SK-N-SH (cell line): Measurements from ENCODE around the gene FAM168A. TPM values are rescaled to one million over a fixed set of nuclear protein-coding genes. Genes with fewer than 3 reads are reported as not detected.

Experiments used
- CTCF ChIA-PET: fragments of 300-600, 350-600 bp; formaldehyde crosslinking; extraction: SDS; loops from one replicate; lab custom pipeline; 2021; lab: Yijun Ruan, JAX
- POLR2A ChIA-PET: fragments of 350-600 bp; sonication (Branson Sonifier 250); formaldehyde crosslinking; extraction: SDS; loops from one replicate; lab custom pipeline; 2020; ENCODE audit warnings: antibody characterized with exemption, inconsistent platforms; lab: Yijun Ruan, JAX
- DNase-seq: peaks from one replicate; pipeline ENCODE4 v3.0.0; 2012
- H2AFZ ChIP-seq: fragments of 200-600 bp; sonication (generic); 2 replicates; pipeline ENCODE4 v1.8.1; 2016; ENCODE audit warnings: antibody characterized with exemption, mild to moderate bottlenecking, low read depth
- H3F3A ChIP-seq: fragments of 200-600 bp; sonication (generic); replicated peaks from 2 replicates; pipeline ENCODE3; 2016; ENCODE audit warnings: antibody characterized with exemption, mild to moderate bottlenecking; ENCODE audit not compliant: insufficient read depth
- H3K27ac ChIP-seq, 2 experiments: fragments of 200-500 bp in 1 of 2; fragments of 200-600 bp in 1 of 2; sonication (Bioruptor generic) in 1 of 2; sonication (generic), shearing (Covaris generic) in 1 of 2; 2 replicates each; pipeline versions ENCODE4 v1.5.1 to v1.6.1; 2014 to 2016; ENCODE audit warnings: low read depth in 2 of 2, inconsistent platforms in 1 of 2, low read length in 1 of 2, mild to moderate bottlenecking in 1 of 2, mixed read lengths in 1 of 2
- H3K27me3 ChIP-seq: fragments of 200-600 bp; sonication (generic), shearing (Covaris generic); 2 replicates; pipeline ENCODE4 v1.6.1; 2016; ENCODE audit warnings: mixed run types; ENCODE audit not compliant: insufficient read depth
- H3K36me3 ChIP-seq, 2 experiments: fragments of 200-500 bp in 1 of 2; fragments of 200-600 bp in 1 of 2; sonication (Bioruptor generic) in 1 of 2; sonication (generic) in 1 of 2; replicated peaks in 1 of 2; 2 replicates each; pipeline versions ENCODE3 to v1.5.1; 2014 to 2016; ENCODE audit warnings: low read length in 1 of 2, mild to moderate bottlenecking in 1 of 2; ENCODE audit not compliant: insufficient read depth in 2 of 2, control insufficient read depth in 1 of 2
- H3K4me1 ChIP-seq, 2 experiments: fragments of 200-500 bp in 1 of 2; fragments of 200-600 bp in 1 of 2; sonication (Bioruptor generic) in 1 of 2; sonication (generic), shearing (Covaris generic) in 1 of 2; 2 replicates each; pipeline versions ENCODE4 v1.5.1 to v1.6.1; 2014 to 2016; ENCODE audit warnings: low read depth in 1 of 2, low read length in 1 of 2, mixed run types in 1 of 2; ENCODE audit not compliant: insufficient read depth in 2 of 2, control insufficient read depth in 1 of 2
- H3K4me2 ChIP-seq: fragments of 200-600 bp; sonication (generic), shearing (Covaris generic); 2 replicates; pipeline ENCODE4 v1.6.1; 2017; ENCODE audit warnings: mixed run types
- H3K4me3 ChIP-seq, 2 experiments: fragments of 200-500 bp in 1 of 2; fragments of 200-600 bp in 1 of 2; sonication (Bioruptor generic) in 1 of 2; sonication (generic), shearing (Covaris generic) in 1 of 2; 2 replicates each; pipeline versions ENCODE4 v1.5.1 to v1.8.1; 2014 to 2016; ENCODE audit warnings: low read depth in 2 of 2, inconsistent platforms in 1 of 2, low read length in 1 of 2, mild to moderate bottlenecking in 1 of 2, mixed read lengths in 1 of 2, moderate library complexity in 1 of 2
- H3K79me2 ChIP-seq: fragments of 200-600 bp; sonication (generic); 2 replicates; pipeline ENCODE4 v1.8.1; 2017; ENCODE audit warnings: mild to moderate bottlenecking; ENCODE audit not compliant: insufficient read depth
- H3K9ac ChIP-seq: fragments of 200-600 bp; sonication (generic); 2 replicates; pipeline ENCODE4 v1.6.1; 2017; ENCODE audit warnings: mixed run types
- H3K9me2 ChIP-seq: fragments of 200-600 bp; sonication (generic); 2 replicates; pipeline ENCODE4 v1.6.1; 2017; ENCODE audit warnings: mixed run types
- H3K9me3 ChIP-seq: fragments of 200-600 bp; sonication (generic); 2 replicates; pipeline ENCODE4 v1.6.1; 2017; ENCODE audit warnings: mixed run types, mild to moderate bottlenecking, moderate library complexity
- H4K20me1 ChIP-seq: fragments of 200-600 bp; sonication (generic); 2 replicates; pipeline ENCODE4 v1.6.1; 2017; ENCODE audit warnings: mild to moderate bottlenecking, mixed run types; ENCODE audit not compliant: insufficient read depth
- CHD2 ChIP-seq: fragments of 150-350 bp; IDR thresholded peaks from 2 replicates; pipeline ENCODE4 v1.6.1; 2018; ENCODE audit warnings: low read length; ENCODE audit not compliant: partially characterized antibody
- CTCF ChIP-seq: fragments of 200-600 bp; sonication (generic); IDR thresholded peaks from 2 replicates; pipeline ENCODE4 v1.6.1; 2017; ENCODE audit warnings: antibody characterized with exemption, mild to moderate bottlenecking, moderate library complexity
- ELF1 ChIP-seq: IDR thresholded peaks from 2 replicates; pipeline ENCODE4 v1.4.0; 2012
- FOSL2 ChIP-seq: IDR thresholded peaks from 2 replicates; pipeline ENCODE4 v1.4.0; 2012; ENCODE audit warnings: low read depth, mild to moderate bottlenecking, moderate library complexity, borderline replicate concordance
- FOXJ3 ChIP-seq: sonication (generic); formaldehyde crosslinking; IDR thresholded peaks from 2 replicates; pipeline ENCODE4 v1.5.1; 2020; ENCODE audit warnings: mild to moderate bottlenecking, missing genetic modification reagents
- FOXM1 ChIP-seq: IDR thresholded peaks from 2 replicates; pipeline ENCODE4 v1.4.0; 2012; ENCODE audit warnings: low read depth, mild to moderate bottlenecking
- GABPA ChIP-seq: IDR thresholded peaks from 2 replicates; pipeline ENCODE4 v1.4.0; 2012; ENCODE audit warnings: low read depth, mild to moderate bottlenecking
- JUND ChIP-seq: IDR thresholded peaks from 2 replicates; pipeline ENCODE4 v1.4.0; 2012
- NRF1 ChIP-seq: IDR thresholded peaks from 2 replicates; pipeline ENCODE4 v1.6.1; 2012; ENCODE audit warnings: low read depth, mild to moderate bottlenecking, low read length
- PBX3 ChIP-seq: IDR thresholded peaks from 2 replicates; pipeline ENCODE4; 2012
- RFX5 ChIP-seq: IDR thresholded peaks from 2 replicates; pipeline ENCODE4 v1.6.1; 2012; ENCODE audit warnings: mild to moderate bottlenecking, improper control_type of control experiment, low read length
- SMC3 ChIP-seq: IDR thresholded peaks from 2 replicates; pipeline ENCODE4 v1.6.1; 2012; ENCODE audit warnings: low read depth, low read length, improper control_type of control experiment
- TCF12 ChIP-seq: IDR thresholded peaks from 2 replicates; pipeline ENCODE4 v1.4.0; 2012
- USF1 ChIP-seq: IDR thresholded peaks from 2 replicates; pipeline ENCODE4 v1.4.0; 2012; ENCODE audit warnings: low read depth, borderline replicate concordance
- ZBTB33 ChIP-seq: IDR thresholded peaks from 2 replicates; pipeline ENCODE4 v1.4.0; 2012; ENCODE audit warnings: low read depth, borderline replicate concordance
- WGBS: methylation state at CpG from one replicate; pipeline ENCODE4 v1.1.6; 2017; ENCODE audit warnings: low lambda C conversion rate; 5-methylcytosine and 5-hydroxymethylcytosine counted together
- polyA plus RNA-seq, 3 experiments: library from polyadenylated mRNA; depleted of rRNA; stranded (reverse); fragments of >200 nt; gene quantifications; 2 replicates each; pipeline ENCODE4 v1.2.3, GENCODE V29; 2012

FAM168A gene
- polyA plus RNA-seq, 1 of the 3 experiments (the other 2 are of a cell fraction) = 17.8 TPM

GRCh38 chr11:73453562-73453961, 144.3 kb downstream of the FAM168A start:
- ChIA-PET CTCF (interaction anchor here (1.1 to 1.5 kb wide), 3 partner anchors 12 to 103 kb away, joined by 3 to 5 read pairs (median 3); no protein-coding TSS in a partner anchor), POLR2A (no interaction called here)
- DNase-seq = no peak

More at GRCh38 chr11:73453562-73453961, 144.3 kb downstream of the FAM168A start:
- H3K9me2 ChIP-seq = no peaks in the 10 kb centered on the region
- H3K36me3 ChIP-seq = peaks cover 0 to 4% of the 10 kb centered on the region in 2 experiments
- 73% methylated on average over 4 of the region's 4 CpGs for WGBS
- H3F3A ChIP-seq = no peaks in the 10 kb centered on the region
- no peaks in the 10 kb centered on the region for H4K20me1 ChIP-seq
- H3K4me1 ChIP-seq = no peaks in the 10 kb centered on the region
- no peaks in the 10 kb centered on the region for H3K79me2 ChIP-seq
- no peak overlapping the region for H3K27ac ChIP-seq
- H3K4me2 ChIP-seq = no peak overlapping the region
- H3K27me3 ChIP-seq = no peaks in the 10 kb centered on the region
- TF ChIP-seq GABPA (no peak), ELF1 (no peak), SMC3 (no peak), TCF12 (no peak), RFX5 (no peak), FOXJ3 (CRISPR knock-in tag) (no peak), CHD2 (no peak), USF1 (no peak), FOSL2 (no peak), PBX3 (no peak), FOXM1 (no peak), NRF1 (no peak), JUND (no peak), ZBTB33 (no peak), CTCF (no peak)
- no peaks in the 10 kb centered on the region for H3K9me3 ChIP-seq
- no peak overlapping the region for H3K9ac ChIP-seq
- no peak overlapping the region for H3K4me3 ChIP-seq
- no peak overlapping the region for H2AFZ ChIP-seq
